Left colon (tissue), 2 donors: ENCODE measurements around the gene SNRPB. TPM values are rescaled to one million over a fixed set of nuclear protein-coding genes. Genes with fewer than 3 reads are reported as not detected.
"Not testable (repeated sequence)": the region's sequence is repeated elsewhere in the genome, so short reads cannot be mapped to it uniquely, and the experiment has no call there.

Source experiments
- ATAC-seq: fragments of 200-7000 bp; cut with Tn5 transposase; one replicate; pipeline ENCODE4 v1.9.1; 2020; ENCODE audit warnings: mild to moderate bottlenecking, moderate library complexity
- DNase-seq, 2 donors: peaks; one replicate each; pipeline ENCODE4 v3.0.0-alpha.2; 2020
- intact Hi-C, 2 donors: fragments of 100-400 bp; cut with DNase I in 1 of 2; cut with micrococcal nuclease in 1 of 2; formaldehyde crosslinking; loops; one replicate each; pipeline versions ENCODE4 v1.11.2 to v1.14.0; 2022; cut with DNase I, micrococcal nuclease
- long read RNA-seq: library from polyadenylated mRNA; unstranded; transcript quantifications from one replicate; pipeline ENCODE4 v2.0.0, GENCODE V29; 2021
- total RNA-seq, 2 donors: library from RNA; stranded (reverse); fragmentation: NEBNext Ultra II Directional; extraction: Animal tissue kit (Norgen Biotek cat#: 25700); gene quantifications; one replicate each; pipeline ENCODE4 v1.2.1, GENCODE V29; 2021
- donor health status: DM: no; HTN: no; CAD: no.
- donor health status: DM: yes; HTN: yes; CAD: no.

SNRPB gene
- 100 to 1,000 TPM; 104 to 120 TPM for total RNA-seq
- long read RNA-seq, transcript SNRPB-202 (7 exons, 1,008 nt): minor isoform, 18 of 153 reads
- long read RNA-seq, transcript SNRPB-201 (7 exons, 1,154 nt): major isoform, 121 of 153 reads
- long read RNA-seq, partial matches to known transcripts: 9 of 153 reads
- long read RNA-seq, other reads (novel, unspliced or antisense): 5 of 153 reads

- ATAC-seq (peak; percentile 98), DNase-seq (peak; percentile 96 to 98)
- intact Hi-C loops: no loop called here
These were observed at the start of gene SNRPB for GRCh38 chr20:2470423-2471193. Gene SNRPB (minus strand): TSS chr20:2470789. CDS start chr20:2470690, 99 bp downstream.

GRCh38 chr20:2519115-2519809, 48.7 kb upstream of the SNRPB start:
- DNase-seq: no peak
- ATAC-seq: no peak
- intact Hi-C loops: loop anchor here in 1 of 2 donors (5.0 kb wide), 1 partner anchor 52 kb away; no protein-coding TSS in a partner anchor

GRCh38 chr20:2518558-2518957, 48.0 kb upstream of the SNRPB start:
- no peak for ATAC-seq
- DNase-seq: no peak
- intact Hi-C loops: loop anchor here in 1 of 2 donors (5.0 kb wide), 1 partner anchor 51 kb away; no protein-coding TSS in a partner anchor

- no peak for ATAC-seq
- intact Hi-C loops: loop anchor here in 1 of 2 donors (5.0 kb wide), 1 partner anchor 51 kb away; no protein-coding TSS in a partner anchor
- DNase-seq: no peak
These were observed 47.5 kb upstream of the SNRPB start for GRCh38 chr20:2518096-2518495.

- DNase-seq (no peak), ATAC-seq (no peak)
- intact Hi-C loops: loop anchor here in 1 of 2 donors (5.0 kb wide), 1 partner anchor 49 kb away; no protein-coding TSS in a partner anchor
These were observed 45.8 kb upstream of the SNRPB start for GRCh38 chr20:2516399-2516798.

GRCh38 chr20:2515203-2515602, 44.6 kb upstream of the SNRPB start:
- intact Hi-C loops: loop anchor here in 1 of 2 donors (5.0 kb wide), 1 partner anchor 48 kb away; no protein-coding TSS in a partner anchor
- ATAC-seq (no peak), DNase-seq (no peak)

GRCh38 chr20:2509794-2510193, 39.2 kb upstream of the SNRPB start:
- intact Hi-C loops: no loop called here

GRCh38 chr20:2509468-2509781, 38.8 kb upstream of the SNRPB start:
- ATAC-seq (no peak), DNase-seq (peak in 1 of 2 donors; percentile 26)
- intact Hi-C loops: no loop called here

More at GRCh38 chr20:2509794-2510193, 39.2 kb upstream of the SNRPB start:
- ATAC-seq (no peak), DNase-seq (no peak)

- peak; percentile 95 for ATAC-seq
These were observed 38.3 kb upstream of the SNRPB start, which contains the start of gene ZNF343 for GRCh38 chr20:2508631-2509467. Gene ZNF343 (minus strand): TSS chr20:2508915. CDS start chr20:2493895, 15,020 bp downstream.

GRCh38 chr20:2507875-2508630, 37.5 kb upstream of the SNRPB start:
- intact Hi-C loops: no loop called here
- peak; percentile 43 for ATAC-seq

More at GRCh38 chr20:2508631-2509467, 38.3 kb upstream of the SNRPB start, which contains the start of gene ZNF343:
- intact Hi-C loops: no loop called here
- peak; percentile 78 to 81 for DNase-seq

GRCh38 chr20:2507464-2507863, 36.9 kb upstream of the SNRPB start:
- intact Hi-C loops: no loop called here
- ATAC-seq: no peak
- no peak for DNase-seq

More at GRCh38 chr20:2507875-2508630, 37.5 kb upstream of the SNRPB start:
- DNase-seq: peak; percentile 12 to 37

GRCh38 chr20:2506426-2506825, 35.8 kb upstream of the SNRPB start:
- DNase-seq, intact Hi-C loops, ATAC-seq: not testable (repeated sequence)

- ATAC-seq, intact Hi-C loops, DNase-seq: not testable (repeated sequence)
These were observed 34.2 kb upstream of the SNRPB start for GRCh38 chr20:2504803-2505202.

- intact Hi-C loops, ATAC-seq, DNase-seq: not testable (repeated sequence)
These were observed 32.3 kb upstream of the SNRPB start for GRCh38 chr20:2502808-2503384.

GRCh38 chr20:2485661-2486060, 15.1 kb upstream of the SNRPB start:
- intact Hi-C loops: no loop called here
- no peak for ATAC-seq
- DNase-seq: no peak

GRCh38 chr20:2485080-2485479, 14.5 kb upstream of the SNRPB start:
- intact Hi-C loops: no loop called here

GRCh38 chr20:2483504-2483903, 12.9 kb upstream of the SNRPB start:
- intact Hi-C loops: no loop called here
- ATAC-seq: no peak
- DNase-seq: no peak

More at GRCh38 chr20:2485080-2485479, 14.5 kb upstream of the SNRPB start:
- ATAC-seq (no peak), DNase-seq (no peak)
